CD4-positive, alpha-beta memory T cell (primary cell): ENCODE results near the gene S100B. TPM values are rescaled to one million over a fixed set of nuclear protein-coding genes. Genes with fewer than 3 reads are reported as not detected.

Source experiments
- polyA plus RNA-seq, 2 donors: library from polyadenylated mRNA; unstranded; fragments of 300-500 nt; fragmentation: Illumina TruSeq; gene quantifications; one replicate each; pipeline ENCODE4 v1.2.3, GENCODE V29; 2021
- total RNA-seq, 2 experiments: library from RNA; stranded (reverse); gene quantifications; one replicate each; pipeline ENCODE4 v1.2.3, GENCODE V29; 2021

Gene S100B
- total and polyA plus RNA-seq, 4 experiments from 2014 or later = 0.54 to 0.73 TPM; not detected in 2

Other genes starting within 250 kb of the S100B start
- gene DIP2A, start 146.2 kb downstream of the S100B start, total RNA-seq = 10 to 100 TPM; 94.6 to 95.9 TPM
- 10 to 100 TPM; 14.1 to 17.8 TPM for gene DIP2A, start 146.2 kb downstream of the S100B start, polyA plus RNA-seq
- 100 to 1,000 TPM; 175 to 177 TPM for gene PRMT2, start 30.6 kb upstream of the S100B start, total RNA-seq
- gene PRMT2, start 30.6 kb upstream of the S100B start, polyA plus RNA-seq = 100 to 1,000 TPM; 218 to 348 TPM